ENCODE data around the gene GPR34.

Gene GPR34

GRCh38 chrX:41722214-41722613, 33.4 kb downstream of the GPR34 start:
- H3K4me3 ChIP-seq (ENCODE audit: insufficient read length, low read depth): no peak overlapping the region
- H3K27me3 ChIP-seq (ENCODE audit: insufficient read depth, insufficient read length): no peaks in the 10 kb centered on the region
- no peaks in the 10 kb centered on the region for H3K36me3 ChIP-seq (ENCODE audit: insufficient read depth, insufficient read length, low read length)
- peaks cover 54% of the 10 kb centered on the region for H3K9me3 ChIP-seq (ENCODE audit: insufficient read depth, low read length)
- TF ChIP-seq YY1 (IDR thresholded peaks at IDR 0.05; ENCODE audit: insufficient read depth, insufficient read length) (no peak), ZNF274 (IDR thresholded peaks at IDR 0.05; ENCODE audit: low read depth, low read length) (no peak), SUZ12 (IDR thresholded peaks at IDR 0.05; ENCODE audit: extremely low read depth, insufficient read depth, insufficient read length) (no peak)
- H3K9ac ChIP-seq (ENCODE audit: insufficient read length, low read depth): no peak overlapping the region
- no peak for DNase-seq (ENCODE audit: low read depth, low spot score)
- no peaks in the 10 kb centered on the region for H3K4me1 ChIP-seq (ENCODE audit: insufficient read depth, insufficient read length)

- Histone ChIP-seq H3K9ac (ENCODE audit: insufficient read length, low read depth) (no peak overlapping the region), H3K9me3 (ENCODE audit: insufficient read depth, low read length) (peaks cover 46% of the 10 kb centered on the region), H3K4me1 (ENCODE audit: insufficient read depth, insufficient read length) (no peaks in the 10 kb centered on the region), H3K36me3 (ENCODE audit: insufficient read depth, insufficient read length, low read length) (no peaks in the 10 kb centered on the region), H3K4me3 (ENCODE audit: insufficient read length, low read depth) (no peak overlapping the region), H3K27me3 (ENCODE audit: insufficient read depth, insufficient read length) (no peaks in the 10 kb centered on the region)
- TF ChIP-seq YY1 (IDR thresholded peaks at IDR 0.05; ENCODE audit: insufficient read depth, insufficient read length) (no peak), SUZ12 (IDR thresholded peaks at IDR 0.05; ENCODE audit: extremely low read depth, insufficient read depth, insufficient read length) (no peak), ZNF274 (IDR thresholded peaks at IDR 0.05; ENCODE audit: low read depth, low read length) (no peak)
- DNase-seq (ENCODE audit: low read depth, low spot score): no peak
These were observed 34.2 kb downstream of the GPR34 start for GRCh38 chrX:41722816-41723618.

- Histone ChIP-seq H3K9me3 (ENCODE audit: insufficient read depth, low read length) (peaks cover 37% of the 10 kb centered on the region), H3K4me3 (ENCODE audit: insufficient read length, low read depth) (no peak within 1 kb of the TSS), H3K9ac (ENCODE audit: insufficient read length, low read depth) (no peak within 1 kb of the TSS), H3K4me1 (ENCODE audit: insufficient read depth, insufficient read length) (no peaks in the 10 kb centered on the region), H3K36me3 (ENCODE audit: insufficient read depth, insufficient read length, low read length) (no peaks in the 10 kb centered on the region), H3K27me3 (ENCODE audit: insufficient read depth, insufficient read length) (no peaks in the 10 kb centered on the region)
- TF ChIP-seq SUZ12 (IDR thresholded peaks at IDR 0.05; ENCODE audit: extremely low read depth, insufficient read depth, insufficient read length): no peak
- TF ChIP-seq ZNF274 (IDR thresholded peaks at IDR 0.05; ENCODE audit: low read depth, low read length): no peak
- TF ChIP-seq YY1 (IDR thresholded peaks at IDR 0.05; ENCODE audit: insufficient read depth, insufficient read length): no peak
- no peak for DNase-seq (ENCODE audit: low read depth, low spot score)
These were observed 35.1 kb downstream of the GPR34 start, which contains the start of gene GPR82 for GRCh38 chrX:41723826-41724225. TSS of gene GPR82 (plus strand) at chrX:41724181. CDS start at chrX:41727027, 2,846 bp downstream.

GRCh38 chrX:41728125-41728524, 39.4 kb downstream of the GPR34 start:
- DNase-seq (ENCODE audit: low read depth, low spot score): no peak
- TF ChIP-seq ZNF274 (IDR thresholded peaks at IDR 0.05; ENCODE audit: low read depth, low read length): no peak
- TF ChIP-seq YY1 (IDR thresholded peaks at IDR 0.05; ENCODE audit: insufficient read depth, insufficient read length): no peak
- no peak for TF ChIP-seq SUZ12 (IDR thresholded peaks at IDR 0.05; ENCODE audit: extremely low read depth, insufficient read depth, insufficient read length)
- no peaks in the 10 kb centered on the region for H3K4me1 ChIP-seq (ENCODE audit: insufficient read depth, insufficient read length)

GRCh38 chrX:41730081-41730480, 41.3 kb downstream of the GPR34 start:
- Histone ChIP-seq H3K27me3 (ENCODE audit: insufficient read depth, insufficient read length) (no peaks in the 10 kb centered on the region), H3K9ac (ENCODE audit: insufficient read length, low read depth) (no peak overlapping the region), H3K36me3 (ENCODE audit: insufficient read depth, insufficient read length, low read length) (no peaks in the 10 kb centered on the region), H3K4me1 (ENCODE audit: insufficient read depth, insufficient read length) (no peaks in the 10 kb centered on the region), H3K4me3 (ENCODE audit: insufficient read length, low read depth) (no peak overlapping the region), H3K9me3 (ENCODE audit: insufficient read depth, low read length) (no peaks in the 10 kb centered on the region)
- no peak for DNase-seq (ENCODE audit: low read depth, low spot score)
- no peak for TF ChIP-seq ZNF274 (IDR thresholded peaks at IDR 0.05; ENCODE audit: low read depth, low read length)
- TF ChIP-seq YY1 (IDR thresholded peaks at IDR 0.05; ENCODE audit: insufficient read depth, insufficient read length): no peak
- TF ChIP-seq SUZ12 (IDR thresholded peaks at IDR 0.05; ENCODE audit: extremely low read depth, insufficient read depth, insufficient read length): no peak

More at GRCh38 chrX:41728125-41728524, 39.4 kb downstream of the GPR34 start:
- Histone ChIP-seq H3K36me3 (ENCODE audit: insufficient read depth, insufficient read length, low read length) (no peaks in the 10 kb centered on the region), H3K9me3 (ENCODE audit: insufficient read depth, low read length) (no peaks in the 10 kb centered on the region), H3K4me3 (ENCODE audit: insufficient read length, low read depth) (no peak overlapping the region), H3K9ac (ENCODE audit: insufficient read length, low read depth) (no peak overlapping the region), H3K27me3 (ENCODE audit: insufficient read depth, insufficient read length) (no peaks in the 10 kb centered on the region)

- TF ChIP-seq SUZ12 (IDR thresholded peaks at IDR 0.05; ENCODE audit: extremely low read depth, insufficient read depth, insufficient read length): no peak
- TF ChIP-seq YY1 (IDR thresholded peaks at IDR 0.05; ENCODE audit: insufficient read depth, insufficient read length): no peak
- no peak for TF ChIP-seq ZNF274 (IDR thresholded peaks at IDR 0.05; ENCODE audit: low read depth, low read length)
- Histone ChIP-seq H3K4me3 (ENCODE audit: insufficient read length, low read depth) (no peak overlapping the region), H3K27me3 (ENCODE audit: insufficient read depth, insufficient read length) (no peaks in the 10 kb centered on the region), H3K4me1 (ENCODE audit: insufficient read depth, insufficient read length) (no peaks in the 10 kb centered on the region), H3K9ac (ENCODE audit: insufficient read length, low read depth) (no peak overlapping the region), H3K36me3 (ENCODE audit: insufficient read depth, insufficient read length, low read length) (no peaks in the 10 kb centered on the region), H3K9me3 (ENCODE audit: insufficient read depth, low read length) (no peaks in the 10 kb centered on the region)
- no peak for DNase-seq (ENCODE audit: low read depth, low spot score)
These were observed 43.5 kb downstream of the GPR34 start for GRCh38 chrX:41732260-41732659.

- Histone ChIP-seq H3K36me3 (ENCODE audit: insufficient read depth, insufficient read length, low read length) (no peaks in the 10 kb centered on the region), H3K4me1 (ENCODE audit: insufficient read depth, insufficient read length) (no peaks in the 10 kb centered on the region), H3K4me3 (ENCODE audit: insufficient read length, low read depth) (no peak overlapping the region), H3K9ac (ENCODE audit: insufficient read length, low read depth) (no peak overlapping the region), H3K27me3 (ENCODE audit: insufficient read depth, insufficient read length) (no peaks in the 10 kb centered on the region), H3K9me3 (ENCODE audit: insufficient read depth, low read length) (no peaks in the 10 kb centered on the region)
- no peak for DNase-seq (ENCODE audit: low read depth, low spot score)
- TF ChIP-seq ZNF274 (IDR thresholded peaks at IDR 0.05; ENCODE audit: low read depth, low read length) (no peak), YY1 (IDR thresholded peaks at IDR 0.05; ENCODE audit: insufficient read depth, insufficient read length) (no peak), SUZ12 (IDR thresholded peaks at IDR 0.05; ENCODE audit: extremely low read depth, insufficient read depth, insufficient read length) (no peak)
These were observed 45.2 kb downstream of the GPR34 start for GRCh38 chrX:41733939-41734338.

Data from NT2/D1 (cell line).